Pancreas (tissue), 10 donors: ENCODE measurements around the gene PRKCE. TPM values are rescaled to one million over a fixed set of nuclear protein-coding genes. Genes with fewer than 3 reads are reported as not detected.

Experiments used
- ATAC-seq, 4 donors: fragments of 200-7000 bp; cut with Tn5 transposase; one replicate each; pipeline versions ENCODE4 v1.8.0 to v1.9.1; 2020; ENCODE audit warnings: mild to moderate bottlenecking in 4 of 4, moderate library complexity in 4 of 4
- DNase-seq, 6 donors: peaks; one replicate each; pipeline ENCODE4 v3.0.0-alpha.2; 2020
- FAIRE-seq: peaks from 2 replicates; lab custom pipeline; 2012; peaks lifted over from hg19 to GRCh38; lab: Jason Lieb, UNC
- H3K27ac ChIP-seq, 4 donors: fragments of 200-600 bp; sonication (generic); 1 replicate in 3 of 4; 2 replicates in 1 of 4; pipeline versions ENCODE4 v1.5.0 to v1.8.0; 2020
- H3K27me3 ChIP-seq, 4 donors: fragments of 200-600 bp; one replicate each; pipeline ENCODE4 v1.8.0; 2021
- H3K36me3 ChIP-seq, 3 donors: fragments of 200-600 bp; sonication (generic) in 1 of 3; one replicate each; pipeline versions ENCODE4 v1.5.0 to v1.8.0; 2020 to 2021
- H3K4me1 ChIP-seq, 3 donors: fragments of 200-600 bp; one replicate each; pipeline ENCODE4 v1.8.0; 2021
- H3K4me3 ChIP-seq, 4 donors: fragments of 200-600 bp; sonication (generic) in 2 of 4; one replicate each; pipeline versions ENCODE4 v1.5.0 to v1.8.0; 2020 to 2021
- H3K9me3 ChIP-seq, 4 donors: fragments of 200-600 bp; one replicate each; pipeline ENCODE4 v1.8.0; 2021
- CTCF ChIP-seq, 4 donors: fragments of 200-600 bp; sonication (generic) in 3 of 4; IDR thresholded peaks; one replicate each; pipeline versions ENCODE4 v1.5.0 to v1.8.0; 2021; ENCODE audit warnings: antibody characterized with exemption in 4 of 4
- WGBS, 2 donors: extraction: QIAGEN DNeasy Blood & Tissue Kit; methylation state at CpG; one replicate each; pipeline ENCODE4 v1.1.7; 2013; 5-methylcytosine and 5-hydroxymethylcytosine counted together
- intact Hi-C, 3 donors: fragments of 100-400 bp; cut with DNase I; formaldehyde crosslinking; loops; one replicate each; pipeline versions ENCODE4 v1.11.1 to v1.14.2; 2022
- polyA plus RNA-seq, 2 donors: library from polyadenylated mRNA; stranded (reverse); fragments of 200-250 nt; gene quantifications; one replicate each; pipeline ENCODE4 v1.2.3, GENCODE V29; 2013
- total RNA-seq, 6 donors: library from RNA; stranded (reverse); fragmentation: NEBNext Ultra II Directional in 4 of 6; extraction: Animal tissue kit (Norgen Biotek cat#: 25700) in 4 of 6; gene quantifications; one replicate each; pipeline versions ENCODE4 v1.2.1 to v1.2.4, GENCODE V29; 2021 to 2023
- donor health status: healthy with polysubstance abuse.
- donor health status: DM: no; HTN: no; CAD: no; lungs with moderate emphysema.
- donor health status: DM: no; HTN: no; CAD: no.
- donor health status: control.
- donor health status: control.
- donor health status: Bipolar disorder and iron deficiency.
- donor health status: DM: yes; HTN: yes; CAD: no.
- donor health status: DM: no; HTN: no; CAD: no.
- donor health status: DM: no; HTN: no; CAD: no.
- donor health status: DM: yes; HTN: yes; CAD: no.

Gene PRKCE
- total and polyA plus RNA-seq, 8 donors, result 4.0 to 19.4 (median 10.0) TPM

- Histone ChIP-seq H3K36me3 (no peaks in the 10 kb centered on the region), H3K4me1 (peaks cover 3 to 9% (median 7%) of the 10 kb centered on the region in 3 donors), H3K27ac (no peak overlapping the region), H3K9me3 (no peaks in the 10 kb centered on the region), H3K27me3 (no peaks in the 10 kb centered on the region), H3K4me3 (no peak overlapping the region)
- intact Hi-C loops, result no loop called here
- FAIRE-seq (no peak), ATAC-seq (no peak), DNase-seq (no peak)
- no peak for TF ChIP-seq CTCF (IDR thresholded peaks at IDR 0.05)
- 60 to 71% methylated on average over 1 of the region's 1 CpG for WGBS, 2 donors
These were observed 37.1 kb upstream of the PRKCE start for GRCh38 chr2:45614330-45614729.

GRCh38 chr2:45614871-45615415 is 36.5 kb upstream of the PRKCE start:
- Histone ChIP-seq H3K36me3 (no peaks in the 10 kb centered on the region), H3K27ac (no peak overlapping the region), H3K27me3 (no peaks in the 10 kb centered on the region), H3K4me1 (peaks cover 0 to 3% (median 2%) of the 10 kb centered on the region in 3 donors), H3K4me3 (no peak overlapping the region), H3K9me3 (no peaks in the 10 kb centered on the region)
- ATAC-seq (no peak), DNase-seq (no peak), FAIRE-seq (no peak)
- intact Hi-C loops, result no loop called here
- 76 to 85% methylated on average over 3 of the region's 3 CpGs for WGBS, 2 donors
- no peak for TF ChIP-seq CTCF (IDR thresholded peaks at IDR 0.05)

GRCh38 chr2:45616658-45617411 is 34.6 kb upstream of the PRKCE start:
- DNase-seq, result no peak
- WGBS, 2 donors, result 37 to 46% methylated on average over 4 of the region's 4 CpGs

GRCh38 chr2:45617496-45617895 is 34.0 kb upstream of the PRKCE start:
- FAIRE-seq, result no peak
- whole genome bisulfite sequencing, 2 donors, result 35 to 54% methylated on average over 2 of the region's 2 CpGs

More at GRCh38 chr2:45616658-45617411, 34.6 kb upstream of the PRKCE start:
- intact Hi-C loops, result no loop called here
- Histone ChIP-seq H3K27me3 (no peaks in the 10 kb centered on the region), H3K9me3 (no peaks in the 10 kb centered on the region), H3K4me1 (no peaks in the 10 kb centered on the region), H3K27ac (no peak overlapping the region), H3K4me3 (no peak overlapping the region), H3K36me3 (no peaks in the 10 kb centered on the region)
- ATAC-seq (no peak), FAIRE-seq (no peak)
- TF ChIP-seq CTCF (IDR thresholded peaks at IDR 0.05), result no peak

More at GRCh38 chr2:45617496-45617895, 34.0 kb upstream of the PRKCE start:
- TF ChIP-seq CTCF (IDR thresholded peaks at IDR 0.05), result no peak
- H3K4me1 ChIP-seq, result no peaks in the 10 kb centered on the region
- no peaks in the 10 kb centered on the region for H3K9me3 ChIP-seq
- H3K36me3 ChIP-seq, result no peaks in the 10 kb centered on the region
- no peak overlapping the region for H3K4me3 ChIP-seq
- H3K27ac ChIP-seq, result no peak overlapping the region
- ATAC-seq (no peak), DNase-seq (no peak)
- intact Hi-C loops, result no loop called here
- no peaks in the 10 kb centered on the region for H3K27me3 ChIP-seq
